Hematopoietic multipotent progenitor cell treated with erythropoietin and hydrocortisone succinate and interleukin-3 and kit ligand, for 6 days (in vitro differentiated cells): ENCODE data around the gene KCNMB3.
"Not testable (repeated sequence)": the region's sequence is repeated elsewhere in the genome, so short reads cannot be mapped to it uniquely, and the experiment has no call there.

Experiments used
- DNase-seq: peaks from one replicate; pipeline ENCODE4 v3.0.0-alpha.2; 2015

KCNMB3 gene

GRCh38 chr3:179263134-179263533, 12.2 kb upstream of the KCNMB3 start:
- DNase-seq, result no peak

DNA sequence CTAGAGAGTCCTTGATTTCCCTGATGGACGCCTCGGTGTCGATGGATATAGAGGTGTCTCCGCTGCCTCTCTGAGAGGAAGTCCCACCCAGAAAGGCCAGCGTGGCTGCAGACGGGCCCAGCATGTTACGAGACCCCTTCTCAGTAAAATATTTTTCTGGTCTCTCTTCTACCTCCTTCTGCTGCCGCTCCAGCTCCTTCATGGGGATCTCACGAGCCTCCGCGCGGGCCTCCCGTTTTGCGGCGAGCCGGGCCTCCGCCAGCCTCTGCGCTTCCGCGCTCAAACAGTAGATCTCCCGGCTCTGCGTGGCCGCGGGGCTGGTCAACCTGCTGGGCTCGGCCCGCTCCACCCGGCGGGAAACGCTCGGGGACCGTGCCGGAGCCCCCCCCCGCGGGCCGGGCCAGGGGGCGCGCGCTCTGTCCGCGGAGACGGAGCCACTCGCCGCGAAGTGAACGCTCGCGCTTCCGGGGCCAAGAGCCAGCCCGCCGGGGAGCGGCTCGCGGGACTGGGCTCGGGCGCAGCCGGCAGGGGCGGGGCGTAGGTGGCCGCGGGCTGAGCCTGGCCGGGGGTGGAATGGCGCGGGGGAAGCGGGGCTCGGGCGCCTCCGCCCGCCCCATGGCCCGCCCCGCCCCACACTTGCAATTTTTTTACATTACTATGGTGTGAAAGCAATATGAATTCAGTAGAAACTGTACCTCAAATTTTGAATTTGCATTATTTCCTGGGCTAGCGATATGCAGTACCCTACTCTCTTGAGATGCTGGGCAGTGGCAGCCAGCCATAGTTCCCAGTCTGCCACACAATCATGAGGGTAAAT, 10.2 kb upstream of the KCNMB3 start:
- DNase-seq, result peak; percentile 81

DNA sequence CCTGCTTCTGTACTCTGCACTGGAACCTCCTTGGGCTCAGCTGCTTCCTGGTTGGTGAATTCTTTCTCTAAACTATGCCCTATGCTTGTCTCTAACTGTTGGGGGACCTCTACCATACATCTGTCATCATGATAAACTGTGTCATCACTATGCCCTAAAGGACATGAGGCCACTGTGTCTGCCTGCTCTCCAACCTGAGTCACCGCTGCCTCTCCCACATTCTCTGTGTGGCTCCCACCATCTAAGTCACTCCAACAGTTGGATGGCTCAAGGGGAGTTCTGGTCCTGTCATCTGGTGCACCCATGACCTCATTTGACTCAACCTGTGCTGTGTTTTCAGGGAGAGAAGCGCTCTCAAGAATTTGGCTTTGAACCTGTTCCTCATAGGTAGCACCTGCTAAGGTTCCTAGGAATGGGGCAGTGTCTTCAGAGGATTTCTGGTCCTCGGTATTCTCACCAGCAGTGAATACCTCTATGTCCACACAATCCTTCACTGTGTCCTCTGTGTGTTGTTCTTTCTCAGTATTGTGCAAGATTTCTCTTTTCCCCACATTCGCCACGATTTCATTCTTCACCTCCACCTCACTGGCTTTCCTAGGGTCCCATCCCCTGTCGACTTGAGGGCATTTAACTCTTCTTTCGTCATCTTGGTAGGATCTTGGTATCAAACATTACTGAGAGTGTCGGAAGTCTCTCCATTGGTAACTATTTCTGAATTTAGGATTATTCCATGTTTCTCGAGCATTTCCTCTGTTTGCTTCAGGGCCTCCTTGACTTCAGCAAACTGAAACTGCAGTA, 9.2 kb upstream of the KCNMB3 start:
- not testable (repeated sequence) for DNase-seq

- no peak for DNase-seq
Measured at GRCh38 chr3:179258820-179259219, 7.9 kb upstream of the KCNMB3 start.

- not testable (repeated sequence) for DNase-seq
Measured at GRCh38 chr3:179257742-179258141, 6.8 kb upstream of the KCNMB3 start.

DNA sequence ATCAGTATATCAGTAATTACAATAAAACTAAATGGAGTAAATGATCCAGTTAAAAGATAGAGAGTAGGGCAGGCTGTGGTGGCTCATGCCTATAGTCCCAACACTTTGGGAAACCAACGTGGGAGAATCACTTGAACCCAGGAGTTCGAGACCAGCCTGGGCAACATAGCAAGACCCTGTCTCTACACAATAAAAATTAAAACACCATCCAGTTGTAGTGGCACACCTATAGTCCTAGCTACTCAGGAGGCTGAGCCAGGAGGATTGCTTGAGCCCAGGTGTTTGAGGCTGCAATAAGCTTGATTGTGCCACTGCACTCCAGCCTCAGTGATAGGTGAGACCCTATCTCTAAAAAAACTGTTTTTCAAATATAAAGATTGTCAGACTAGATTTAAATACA, 5.9 kb upstream of the KCNMB3 start:
- no peak for DNase-seq

DNA sequence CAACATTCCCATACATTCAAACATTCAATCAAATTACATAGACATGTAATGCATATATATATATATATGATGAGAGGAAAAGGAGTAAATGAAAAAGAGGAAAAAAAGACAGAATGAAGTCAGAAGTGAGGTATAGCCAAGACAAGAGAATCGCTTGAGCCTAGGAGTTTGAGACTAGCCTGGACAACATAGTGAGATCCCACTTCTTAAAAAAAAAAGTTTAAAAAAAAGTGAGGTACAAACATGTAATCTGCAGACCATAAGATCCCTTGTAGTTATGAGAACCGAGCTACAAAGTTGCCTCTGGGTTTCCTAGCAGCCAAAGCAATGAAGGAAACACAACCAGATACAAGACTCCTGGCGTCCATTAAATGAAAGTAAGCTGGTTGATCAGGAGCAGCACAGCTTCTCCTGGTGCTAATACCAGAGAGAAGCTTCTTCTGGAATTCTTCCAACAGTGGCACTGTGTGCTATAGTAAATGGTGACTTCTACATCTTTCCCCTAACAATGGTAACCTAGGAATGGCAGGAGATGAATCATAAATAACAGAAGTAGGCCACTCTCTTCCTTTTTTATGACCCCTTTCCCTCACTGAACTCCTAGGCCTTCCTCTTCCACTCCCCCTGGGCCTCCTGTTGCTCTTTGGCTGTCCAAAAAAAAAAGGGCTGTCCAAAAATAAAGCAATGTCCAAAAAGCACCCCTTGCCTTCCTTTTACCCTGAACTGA, 3.5 kb downstream of the KCNMB3 start:
- no peak for DNase-seq

DNA sequence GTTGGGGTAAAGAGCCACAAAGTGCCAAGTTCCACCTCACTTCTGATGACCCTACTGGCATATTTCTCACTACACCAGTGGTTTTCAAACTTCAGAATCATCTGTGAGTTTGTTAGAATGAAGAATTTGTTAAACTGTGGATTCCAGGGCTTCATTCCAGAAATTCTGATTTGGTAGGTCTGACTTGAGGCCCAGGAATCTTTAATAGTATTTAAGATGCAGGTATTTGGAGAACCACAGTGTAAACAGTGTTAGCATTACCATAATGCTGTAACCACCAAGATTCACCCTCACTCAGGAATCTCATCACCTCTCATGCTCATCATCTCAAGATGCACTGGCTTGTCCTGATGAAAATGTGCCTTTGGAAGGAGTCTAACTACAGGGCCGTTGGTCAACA, 6.0 kb downstream of the KCNMB3 start:
- DNase-seq, result no peak

DNA sequence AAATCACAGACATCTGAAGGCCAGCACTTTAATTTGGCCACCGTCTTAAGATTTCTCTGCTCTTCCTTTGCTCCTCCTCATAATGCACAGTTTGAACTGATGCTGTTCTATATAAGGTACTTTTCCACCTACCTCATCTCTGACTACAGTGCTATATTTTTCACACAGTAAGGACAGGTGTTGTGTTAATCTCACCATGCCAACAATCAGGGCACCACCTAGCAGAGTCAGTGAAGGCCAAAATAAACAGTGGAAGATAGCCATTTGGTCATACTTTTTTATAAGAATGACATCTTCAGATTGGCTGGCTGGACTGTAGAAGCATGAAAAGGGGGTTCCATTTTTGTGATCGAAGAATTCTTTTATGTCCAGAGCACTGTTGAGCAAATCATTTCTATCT, 8.1 kb downstream of the KCNMB3 start:
- not testable (repeated sequence) for DNase-seq

GRCh38 chr3:179240299-179240698, 10.6 kb downstream of the KCNMB3 start:
- not testable (repeated sequence) for DNase-seq

- DNase-seq, result peak; percentile 85
Measured at GRCh38 chr3:179236669-179237301, 14.1 kb downstream of the KCNMB3 start.

GRCh38 chr3:179234199-179234598, 16.7 kb downstream of the KCNMB3 start:
- no peak for DNase-seq

- DNase-seq, result no peak
Measured at GRCh38 chr3:179233043-179233442, 17.9 kb downstream of the KCNMB3 start.

DNA sequence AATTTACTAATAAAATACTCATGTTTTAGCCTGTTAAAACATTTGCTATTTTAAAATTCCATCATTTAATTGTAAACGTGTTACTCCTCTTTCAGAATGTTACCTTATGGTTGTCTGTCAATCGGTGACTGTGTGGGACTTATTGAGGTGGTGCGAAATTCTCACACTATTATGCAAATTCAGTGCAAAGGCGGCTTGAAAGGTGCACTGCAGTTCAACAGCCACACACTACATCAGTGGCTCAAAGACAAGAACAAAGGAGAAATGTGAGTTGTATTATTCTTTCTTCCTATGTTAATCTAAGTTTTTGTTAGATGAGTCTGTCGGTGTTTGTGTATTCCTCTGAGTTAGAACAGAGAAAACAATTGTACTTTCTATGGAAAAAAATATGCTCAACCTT, 21.7 kb downstream of the KCNMB3 start:
- no peak for DNase-seq

GRCh38 chr3:179227349-179227748, 23.6 kb downstream of the KCNMB3 start:
- DNase-seq, result no peak

DNA sequence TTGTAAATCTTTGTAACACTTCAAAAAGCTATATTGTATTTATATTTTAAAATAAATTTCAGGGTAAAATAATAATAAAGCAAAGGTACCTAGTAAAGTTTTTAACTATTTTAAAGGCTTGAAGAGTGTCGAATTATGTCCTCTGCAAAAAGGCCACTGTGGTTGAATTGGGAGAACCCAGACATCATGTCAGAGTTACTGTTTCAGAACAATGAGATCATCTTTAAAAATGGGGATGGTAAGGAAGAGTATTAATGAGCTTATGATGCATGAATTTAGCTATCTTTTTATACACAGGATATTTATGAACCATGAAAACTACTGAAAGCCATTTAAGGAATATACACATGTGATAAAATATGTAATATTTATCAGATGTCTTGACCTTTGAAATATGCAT, 26.3 kb downstream of the KCNMB3 start:
- DNase-seq, result no peak

DNA sequence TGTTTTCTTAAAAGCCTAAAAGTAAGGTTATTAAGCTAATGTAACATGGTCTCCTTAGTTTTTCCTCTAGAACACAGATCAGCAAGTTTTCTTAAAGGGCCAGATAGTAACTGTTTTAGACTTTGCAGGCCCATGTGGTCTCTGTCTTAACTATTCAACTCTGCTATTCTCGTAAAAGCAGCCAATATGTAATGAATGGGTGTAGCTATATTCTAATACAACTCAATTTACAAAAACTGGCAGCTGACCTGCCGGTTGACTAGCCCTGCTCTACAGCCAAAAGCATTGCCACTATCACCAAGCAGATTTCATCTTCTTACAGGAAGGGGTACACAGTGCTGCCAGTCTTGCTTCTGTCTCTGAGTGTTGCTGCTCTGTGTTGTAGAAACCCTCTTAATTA, 27.4 kb downstream of the KCNMB3 start:
- no peak for DNase-seq

DNA sequence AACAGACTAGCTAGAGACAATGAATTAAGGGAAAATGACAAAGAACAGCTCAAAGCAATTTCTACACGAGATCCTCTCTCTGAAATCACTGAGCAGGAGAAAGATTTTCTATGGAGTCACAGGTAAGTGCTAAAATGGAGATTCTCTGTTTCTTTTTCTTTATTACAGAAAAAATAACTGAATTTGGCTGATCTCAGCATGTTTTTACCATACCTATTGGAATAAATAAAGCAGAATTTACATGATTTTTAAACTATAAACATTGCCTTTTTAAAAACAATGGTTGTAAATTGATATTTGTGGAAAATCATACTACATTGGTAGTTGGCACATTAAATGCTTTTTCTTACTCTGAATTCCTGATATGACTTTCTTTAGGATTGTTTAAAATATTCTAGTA, 32.7 kb downstream of the KCNMB3 start:
- not testable (repeated sequence) for DNase-seq

- DNase-seq, result not testable (repeated sequence)
Measured at GRCh38 chr3:179215550-179215949, 35.4 kb downstream of the KCNMB3 start.

DNA sequence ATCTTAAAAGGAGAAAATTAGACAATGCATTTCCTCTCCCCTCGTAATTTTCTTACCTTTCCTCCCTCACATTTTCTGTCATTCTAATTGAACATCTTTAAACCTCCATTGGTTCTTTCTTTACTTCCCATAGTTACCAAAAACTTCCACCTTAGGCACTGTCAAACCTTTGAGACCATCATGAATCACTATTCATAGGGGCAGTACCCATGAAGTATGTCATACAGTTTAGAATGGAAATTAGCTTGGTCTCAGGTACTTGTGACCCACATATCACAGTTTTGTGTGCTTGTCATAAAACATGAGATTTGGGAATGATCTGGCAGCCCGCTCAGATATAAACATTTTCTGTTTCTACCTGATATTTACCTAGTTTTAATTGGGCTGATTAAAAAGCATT, 50.1 kb downstream of the KCNMB3 start:
- DNase-seq, result no peak

DNA sequence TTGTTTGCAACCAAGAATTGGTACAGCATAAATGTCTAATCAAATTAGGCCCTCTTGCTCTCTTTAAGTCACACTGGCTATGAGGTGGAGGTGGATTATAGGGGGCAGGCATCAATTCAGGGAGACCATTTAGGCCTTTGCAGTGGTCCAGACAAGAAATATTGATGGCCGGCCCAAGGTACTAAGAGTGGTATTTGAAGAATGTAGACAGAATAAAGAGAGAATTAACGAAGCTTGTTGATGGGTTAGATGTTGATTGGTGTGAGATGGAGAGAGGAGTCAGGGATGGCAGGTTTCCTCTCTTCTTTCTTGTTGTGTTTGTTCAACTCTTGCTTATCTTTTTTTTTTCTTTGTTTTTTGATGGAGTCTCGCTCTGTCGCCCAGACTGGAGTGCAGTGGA, 54.2 kb downstream of the KCNMB3 start:
- DNase-seq, result no peak

GRCh38 chr3:179196098-179196497, 54.8 kb downstream of the KCNMB3 start:
- DNase-seq, result no peak

DNA sequence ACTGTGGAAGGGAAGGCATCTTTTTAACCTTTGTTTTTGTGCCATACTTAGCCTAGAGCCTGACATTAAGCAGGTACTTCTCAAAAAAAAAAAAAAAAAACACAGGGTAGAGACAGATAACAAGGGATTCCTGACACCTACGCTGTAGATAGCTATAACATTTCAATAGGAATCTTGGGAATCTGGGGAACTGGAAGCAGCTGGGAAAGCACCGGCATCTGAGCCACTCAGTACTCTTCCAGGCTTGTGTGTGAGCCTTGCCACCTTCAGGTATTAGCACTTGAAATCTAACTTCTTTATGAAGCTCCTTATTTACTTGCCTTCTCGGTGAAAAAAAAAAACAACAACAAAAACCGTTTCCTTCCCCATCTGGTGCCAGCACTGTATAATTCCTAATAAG, 56.0 kb downstream of the KCNMB3 start:
- DNase-seq, result no peak
